B cell (primary cell): ENCODE data around the gene PPP2R2C. TPM values are rescaled to one million over a fixed set of nuclear protein-coding genes. Genes with fewer than 3 reads are reported as not detected.

Experiments used
- ATAC-seq: fragments of 200-7000 bp; cut with Tn5 transposase; one replicate; pipeline ENCODE4 v1.10.0; 2021; ENCODE audit warnings: low read depth, mild to moderate bottlenecking, moderate number of reproducible peaks, moderate library complexity
- CTCF ChIA-PET: fragments of 350-600 bp; sonication (Branson Sonifier 250); formaldehyde crosslinking; loops from one replicate; lab custom pipeline; 2021; ENCODE audit warnings: antibody characterized with exemption, inconsistent platforms; lab: Charles Lee
- POLR2A ChIA-PET: fragments of 350-600 bp; sonication (Branson Sonifier 250); formaldehyde crosslinking; loops from one replicate; lab custom pipeline; 2021; ENCODE audit warnings: antibody characterized with exemption; lab: Charles Lee
- DNase-seq: peaks from one replicate; pipeline ENCODE4 v3.0.0; 2013
- H2AFZ ChIP-seq: 2 replicates; pipeline ENCODE4 v1.6.1; 2012; ENCODE audit warnings: mild to moderate bottlenecking, low read depth, low read length; ENCODE audit not compliant: insufficient read depth, poor library complexity, severe bottlenecking
- H3K27ac ChIP-seq, 2 donors: 1 replicate in 1 of 2; 2 replicates in 1 of 2; pipeline ENCODE4 v1.5.1; 2012 to 2013; ENCODE audit warnings: low read length in 2 of 2, mild to moderate bottlenecking in 2 of 2, moderate library complexity in 1 of 2
- H3K27me3 ChIP-seq, 4 experiments: fragments of 200-600 bp in 1 of 4; sonication (generic) in 1 of 4; replicated peaks in 1 of 4; 1 replicate in 2 of 4; 2 replicates in 2 of 4; pipeline versions ENCODE4 v1.6.1 to v1.7.0; 2013 to 2016; ENCODE audit warnings: low read length in 3 of 4, mild to moderate bottlenecking in 2 of 4, mixed read lengths in 1 of 4, moderate library complexity in 1 of 4; ENCODE audit not compliant: insufficient read depth in 4 of 4, control insufficient read depth in 3 of 4; ENCODE audit errors: control extremely low read depth in 1 of 4
- H3K36me3 ChIP-seq, 2 experiments: replicated peaks in 1 of 2; 1 replicate in 1 of 2; 2 replicates in 1 of 2; pipeline versions ENCODE4 v1.6.1 to v1.7.1; 2013; ENCODE audit warnings: low read length in 1 of 2; ENCODE audit not compliant: insufficient read depth in 2 of 2, control insufficient read depth in 1 of 2; ENCODE audit errors: control extremely low read depth in 1 of 2, extremely low read depth in 1 of 2
- H3K4me1 ChIP-seq, 2 donors: fragments of 200-600 bp in 1 of 2; sonication (generic) in 1 of 2; 1 replicate in 1 of 2; 2 replicates in 1 of 2; pipeline versions ENCODE4 v1.5.1 to v1.6.1; 2013 to 2017; ENCODE audit warnings: low read length in 2 of 2; ENCODE audit not compliant: control insufficient read depth in 2 of 2, insufficient read depth in 2 of 2
- H3K4me2 ChIP-seq: replicated peaks from 2 replicates; pipeline ENCODE3; 2012; ENCODE audit warnings: mild to moderate bottlenecking, low read depth, low read length; ENCODE audit not compliant: poor library complexity, severe bottlenecking
- H3K4me3 ChIP-seq, 5 experiments: fragments of 200-600 bp in 1 of 5; sonication (generic) in 1 of 5; 1 replicate in 3 of 5; 2 replicates in 2 of 5; pipeline versions ENCODE4 v1.5.1 to v1.7.0; 2011 to 2016; ENCODE audit warnings: low read length in 4 of 5, mild to moderate bottlenecking in 4 of 5, low read depth in 2 of 5, control low read depth in 1 of 5, moderate library complexity in 1 of 5; ENCODE audit not compliant: insufficient read depth in 1 of 5; ENCODE audit errors: control extremely low read depth in 1 of 5, extremely low read depth in 1 of 5
- H3K79me2 ChIP-seq: fragments of 200-600 bp; sonication (generic); one replicate; pipeline ENCODE4 v1.6.0; 2016; ENCODE audit warnings: low read length; ENCODE audit not compliant: control insufficient read depth, insufficient read depth
- H3K9ac ChIP-seq: fragments of 200-600 bp; sonication (generic); 2 replicates; pipeline ENCODE4 v1.6.1; 2017; ENCODE audit warnings: mild to moderate bottlenecking, low read length, moderate library complexity
- H3K9me3 ChIP-seq, 3 donors: one replicate each; pipeline versions ENCODE4 v1.6.1 to v1.7.1; 2013; ENCODE audit warnings: low read length in 2 of 3; ENCODE audit not compliant: control insufficient read depth in 2 of 3, insufficient read depth in 1 of 3; ENCODE audit errors: control extremely low read depth in 1 of 3
- H4K20me1 ChIP-seq: 2 replicates; pipeline ENCODE4 v1.6.0; 2012; ENCODE audit warnings: mild to moderate bottlenecking, low read length; ENCODE audit not compliant: insufficient read depth, control insufficient read depth, poor library complexity, severe bottlenecking
- H3K27ac Mint-ChIP-seq: one replicate; pipeline ENCODE4 v1.8.0; 2021; ENCODE audit warnings: mixed read lengths
- H3K27me3 Mint-ChIP-seq: one replicate; pipeline ENCODE4 v1.8.0; 2021; ENCODE audit warnings: mixed read lengths
- H3K4me1 Mint-ChIP-seq: one replicate; pipeline ENCODE4 v1.8.0; 2021; ENCODE audit warnings: mixed read lengths
- H3K4me3 Mint-ChIP-seq: one replicate; pipeline ENCODE4 v1.8.0; 2021; ENCODE audit warnings: mixed read lengths
- H3K9me3 Mint-ChIP-seq: one replicate; pipeline ENCODE4 v1.8.0; 2022; ENCODE audit warnings: mixed read lengths; ENCODE audit not compliant: insufficient read depth
- EZH2 ChIP-seq: IDR thresholded peaks from 2 replicates; pipeline ENCODE4 v1.6.1; 2012; ENCODE audit warnings: borderline replicate concordance, low read depth, mild to moderate bottlenecking, moderate library complexity, low read length; ENCODE audit not compliant: insufficient read depth, poor library complexity, severe bottlenecking
- WGBS: methylation state at CpG from one replicate; pipeline ENCODE4 v1.1.5; 2013; ENCODE audit warnings: missing lambda C conversion rate; ENCODE audit not compliant: insufficient coverage; 5-methylcytosine and 5-hydroxymethylcytosine counted together
- intact Hi-C: fragments of 100-400 bp; cut with micrococcal nuclease; formaldehyde crosslinking; loops from one replicate; pipeline ENCODE4 v1.10.0; 2022
- polyA plus RNA-seq: library from polyadenylated mRNA; depleted of rRNA; stranded (reverse); fragments of >200 nt; gene quantifications from 2 replicates; pipeline ENCODE4 v1.2.3, GENCODE V29; 2012
- total RNA-seq, 2 donors: library from RNA; stranded (reverse); fragments of 120-200 nt in 1 of 2; gene quantifications; 1 replicate in 1 of 2; 2 replicates in 1 of 2; pipeline versions ENCODE4 v1.2.3 to v1.2.4, GENCODE V29; 2013 to 2022
- TF ChIP-seq, protein P1 (sequence below): fragments of 200-600 bp; IDR thresholded peaks from one replicate; pipeline ENCODE4 v1.8.0; 2022; ENCODE audit warnings: antibody characterized with exemption, mild to moderate bottlenecking

Gene PPP2R2C
- total and polyA plus RNA-seq, 2 donors (not counting 1 experiment from before 2014, with no cell fraction given) = not detected

- ChIA-PET CTCF (no interaction called here), POLR2A (no interaction called here)
- Mint-ChIP-seq H3K4me1 (no peaks in the 10 kb centered on the region), H3K27me3 (peaks cover 22% of the 10 kb centered on the region), H3K27ac (no peak overlapping the region), H3K4me3 (no peak overlapping the region), H3K9me3 (peaks cover 7% of the 10 kb centered on the region)
- Histone ChIP-seq H4K20me1 (no peaks in the 10 kb centered on the region), H3K79me2 (no peaks in the 10 kb centered on the region), H3K4me1 (no peaks in the 10 kb centered on the region), H3K36me3 (no peaks in the 10 kb centered on the region), H3K4me2 (no peak overlapping the region), H3K9me3 (peaks cover 0 to 20% (median 6%) of the 10 kb centered on the region in 3 donors), H3K4me3 (no peak overlapping the region), H3K9ac (no peak overlapping the region), H2AFZ (no peak overlapping the region), H3K27ac (no peak overlapping the region), H3K27me3 (no peaks in the 10 kb centered on the region)
- DNase-seq (no peak), ATAC-seq (no peak)
- 96% methylated on average over 3 of the region's 6 CpGs for WGBS
- TF ChIP-seq, protein P1, sequence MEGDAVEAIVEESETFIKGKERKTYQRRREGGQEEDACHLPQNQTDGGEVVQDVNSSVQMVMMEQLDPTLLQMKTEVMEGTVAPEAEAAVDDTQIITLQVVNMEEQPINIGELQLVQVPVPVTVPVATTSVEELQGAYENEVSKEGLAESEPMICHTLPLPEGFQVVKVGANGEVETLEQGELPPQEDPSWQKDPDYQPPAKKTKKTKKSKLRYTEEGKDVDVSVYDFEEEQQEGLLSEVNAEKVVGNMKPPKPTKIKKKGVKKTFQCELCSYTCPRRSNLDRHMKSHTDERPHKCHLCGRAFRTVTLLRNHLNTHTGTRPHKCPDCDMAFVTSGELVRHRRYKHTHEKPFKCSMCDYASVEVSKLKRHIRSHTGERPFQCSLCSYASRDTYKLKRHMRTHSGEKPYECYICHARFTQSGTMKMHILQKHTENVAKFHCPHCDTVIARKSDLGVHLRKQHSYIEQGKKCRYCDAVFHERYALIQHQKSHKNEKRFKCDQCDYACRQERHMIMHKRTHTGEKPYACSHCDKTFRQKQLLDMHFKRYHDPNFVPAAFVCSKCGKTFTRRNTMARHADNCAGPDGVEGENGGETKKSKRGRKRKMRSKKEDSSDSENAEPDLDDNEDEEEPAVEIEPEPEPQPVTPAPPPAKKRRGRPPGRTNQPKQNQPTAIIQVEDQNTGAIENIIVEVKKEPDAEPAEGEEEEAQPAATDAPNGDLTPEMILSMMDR = no peak
- no peak for TF ChIP-seq EZH2
- intact Hi-C loops = no loop called here
Observed at GRCh38 chr4:6439120-6439762, 33.2 kb downstream of the PPP2R2C start.

GRCh38 chr4:6437826-6438238, 34.6 kb downstream of the PPP2R2C start:
- no peak overlapping the region for H2AFZ ChIP-seq
- H3K36me3 ChIP-seq = no peaks in the 10 kb centered on the region
- H4K20me1 ChIP-seq = no peaks in the 10 kb centered on the region
- peaks cover 11% of the 10 kb centered on the region for H3K9me3 Mint-ChIP-seq
- no peaks in the 10 kb centered on the region for H3K27me3 ChIP-seq
- peaks cover 0 to 17% (median 6%) of the 10 kb centered on the region in 3 donors for H3K9me3 ChIP-seq
- H3K4me1 Mint-ChIP-seq = no peaks in the 10 kb centered on the region
- CTCF ChIA-PET = no interaction called here
- no peak for DNase-seq
- no peak overlapping the region for H3K4me3 Mint-ChIP-seq
- no peak overlapping the region for H3K4me2 ChIP-seq
- no peaks in the 10 kb centered on the region for H3K4me1 ChIP-seq
- peaks cover 22% of the 10 kb centered on the region for H3K27me3 Mint-ChIP-seq
- intact Hi-C loops = no loop called here
- no peak overlapping the region for H3K9ac ChIP-seq
- no peak for TF ChIP-seq EZH2
- TF ChIP-seq, protein P1 = no peak
- H3K4me3 ChIP-seq = no peak overlapping the region
- no peaks in the 10 kb centered on the region for H3K79me2 ChIP-seq
- WGBS = no CpG with 5 or more reads among the region's 5 CpGs
- ATAC-seq = no peak
- POLR2A ChIA-PET = no interaction called here
- no peak overlapping the region for H3K27ac Mint-ChIP-seq
- no peak overlapping the region for H3K27ac ChIP-seq
